HG03159 (cell line): ENCODE measurements around the gene RBM3.

Experiments
- ATAC-seq: cut with Tn5 transposase; IDR thresholded peaks from one replicate; pipeline ENCODE4 v1.9.1; 2021; ENCODE audit warnings: mild to moderate bottlenecking, moderate library complexity; ENCODE audit not compliant: unreplicated experiment

The RBM3 gene

DNA sequence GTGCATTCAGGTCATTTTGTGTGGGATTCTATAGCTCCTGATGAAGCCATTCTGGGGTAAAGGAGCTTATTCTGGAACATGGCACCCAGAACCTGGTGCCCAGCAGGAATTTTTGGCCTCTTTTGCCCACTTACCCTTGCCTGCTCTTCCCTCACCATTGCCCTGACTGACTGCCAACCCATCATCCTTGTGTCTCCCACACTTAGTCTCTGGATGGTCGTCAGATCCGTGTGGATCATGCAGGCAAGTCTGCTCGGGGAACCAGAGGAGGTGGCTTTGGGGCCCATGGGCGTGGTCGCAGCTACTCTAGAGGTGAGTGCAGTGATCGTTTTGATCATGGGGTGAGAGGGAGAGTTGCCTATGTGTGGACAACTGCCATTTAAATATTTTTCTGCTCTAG, 1.8 kb downstream of the RBM3 start:
- ATAC-seq = no peak

DNA sequence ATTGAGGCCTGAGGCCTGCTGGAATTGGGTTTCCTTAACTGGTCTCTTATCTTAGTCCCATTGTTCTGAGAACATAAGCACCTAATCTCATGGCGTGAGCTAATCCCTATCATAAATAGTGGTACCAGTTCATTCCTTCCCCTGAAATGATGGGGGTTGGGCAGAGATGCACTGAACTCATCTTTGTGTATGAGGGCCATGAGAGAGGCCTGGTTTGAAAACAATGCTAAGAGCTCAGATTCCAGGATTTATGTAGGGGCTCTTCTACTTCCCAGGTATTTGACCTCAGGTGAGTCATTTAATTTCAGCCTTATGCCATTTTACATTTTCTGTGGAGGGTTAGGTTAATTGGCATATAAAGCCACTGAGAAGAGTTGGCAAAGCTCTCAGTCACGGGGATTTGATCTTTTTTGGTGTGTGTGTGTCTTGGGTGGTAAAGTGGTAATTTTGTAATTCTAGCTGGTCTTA, 4.4 kb downstream of the RBM3 start:
- no peak for ATAC-seq

GRCh38 chrX:48579259-48579658, 5.0 kb downstream of the RBM3 start:
- ATAC-seq = no peak

DNA sequence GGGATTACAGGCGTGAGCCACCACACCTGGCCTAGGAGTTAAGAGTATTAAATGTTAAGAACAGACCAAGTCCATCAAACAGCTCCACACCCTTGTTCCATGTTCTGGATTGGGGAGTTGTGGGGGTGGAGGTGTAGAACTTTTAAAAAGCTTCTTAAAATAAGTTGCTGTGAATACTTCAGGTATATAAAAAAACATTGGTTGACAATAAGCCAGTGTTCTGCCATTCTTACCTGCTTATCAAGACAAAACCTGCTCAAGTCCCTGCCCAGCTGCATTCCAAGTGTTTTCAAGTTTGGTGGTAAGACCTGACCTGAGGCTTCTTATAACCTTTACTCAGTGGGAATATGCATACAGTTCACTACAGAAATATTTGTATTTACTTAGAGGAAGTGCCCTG, 6.4 kb downstream of the RBM3 start:
- no peak for ATAC-seq

GRCh38 chrX:48584698-48585097, 10.4 kb downstream of the RBM3 start:
- ATAC-seq = no peak

DNA sequence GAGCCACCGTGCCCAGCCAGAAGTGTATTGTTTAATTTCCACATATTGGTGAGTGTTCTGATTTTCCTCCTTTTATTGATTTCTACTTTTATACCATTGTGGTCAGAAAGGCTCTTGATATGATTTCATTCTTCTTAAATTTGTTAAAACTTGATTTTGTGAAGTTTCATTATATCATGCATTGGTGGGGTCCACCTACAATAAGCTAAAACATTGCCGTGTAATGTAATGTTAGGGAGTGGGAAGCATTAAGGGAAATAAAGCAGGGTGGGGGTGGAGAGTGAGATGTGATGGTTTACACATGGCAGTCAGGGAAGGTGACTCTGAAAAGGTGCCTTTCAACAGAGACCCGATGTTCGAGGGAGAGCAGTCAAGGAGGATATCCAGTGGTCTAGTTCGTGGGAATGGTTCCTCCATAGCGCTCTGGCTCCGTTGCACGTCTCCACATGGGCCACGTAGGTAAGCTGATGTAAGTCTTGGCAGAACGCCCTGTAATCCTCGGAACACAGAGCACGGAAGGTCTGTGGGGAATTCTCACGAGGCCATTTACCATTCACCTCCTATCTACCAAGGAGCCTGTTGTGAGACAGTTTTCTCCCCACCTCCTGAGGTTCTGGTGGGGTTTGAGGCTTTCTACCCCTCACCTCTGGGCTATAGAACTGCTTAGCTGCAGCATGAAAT, 15.3 kb downstream of the RBM3 start:
- ATAC-seq = no peak

DNA sequence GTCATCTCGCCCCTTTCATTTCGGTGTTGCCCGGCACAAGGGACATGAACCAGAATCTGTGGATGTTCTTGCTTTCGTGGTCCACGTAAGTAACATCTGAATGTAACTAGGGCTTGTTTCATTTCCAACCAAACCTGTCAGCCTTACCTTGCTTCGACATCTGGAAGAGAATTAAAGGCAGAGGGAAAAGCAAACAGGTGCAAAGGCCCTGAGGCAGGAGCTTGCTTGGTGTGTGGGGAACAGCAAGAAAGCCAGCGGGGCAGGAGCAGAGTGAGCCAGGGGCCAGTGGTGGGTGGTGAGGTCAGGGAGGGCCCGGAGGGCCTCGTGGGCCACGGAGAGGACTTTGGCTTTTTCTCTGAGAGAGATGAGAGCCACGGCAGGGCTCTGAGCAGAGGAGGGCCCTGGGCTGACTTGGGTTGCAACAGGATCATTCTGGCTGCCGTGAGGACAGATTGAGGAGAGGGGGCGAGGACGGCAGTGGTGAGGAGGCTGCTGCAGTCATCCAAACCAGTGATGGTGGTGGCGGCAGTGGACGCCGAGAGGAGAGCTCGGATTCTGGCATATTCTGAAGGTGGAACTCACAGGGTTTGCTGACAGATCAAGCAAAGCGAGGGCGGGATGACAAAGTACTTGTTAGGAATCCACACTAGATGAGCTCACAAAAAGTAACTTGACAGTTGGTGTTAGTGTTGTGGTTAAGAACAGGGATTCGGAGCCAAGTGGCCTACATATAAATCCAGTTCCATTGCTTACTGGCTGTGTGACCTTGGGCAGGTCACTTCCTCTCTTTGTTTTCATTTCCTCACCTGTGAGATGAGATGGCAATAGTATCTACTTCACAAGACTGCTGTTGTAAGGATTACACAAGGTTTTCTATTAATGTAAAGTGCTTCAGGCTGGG, 16.2 kb downstream of the RBM3 start:
- no peak for ATAC-seq

GRCh38 chrX:48591255-48591791, 17.0 kb downstream of the RBM3 start:
- ATAC-seq = no peak

GRCh38 chrX:48592971-48593370, 18.7 kb downstream of the RBM3 start:
- no peak for ATAC-seq

DNA sequence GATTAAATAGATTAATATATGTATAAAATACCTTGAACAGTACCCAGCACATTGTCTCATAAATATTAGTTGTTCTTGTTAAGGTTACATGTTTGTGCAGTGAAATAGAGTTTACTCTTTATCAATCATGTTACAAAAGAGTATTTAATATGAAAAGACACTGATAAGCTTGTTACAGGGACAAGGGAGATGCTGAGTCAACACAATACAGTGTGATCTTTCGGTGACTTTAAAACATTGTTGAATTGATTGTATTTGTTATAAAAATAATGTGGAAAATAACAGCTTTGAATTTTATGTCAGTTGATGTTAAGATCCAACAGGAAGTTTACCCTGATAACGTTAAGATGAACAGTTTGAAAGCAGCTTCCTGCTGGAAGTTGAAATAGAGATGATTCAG, 21.6 kb downstream of the RBM3 start:
- no peak for ATAC-seq

DNA sequence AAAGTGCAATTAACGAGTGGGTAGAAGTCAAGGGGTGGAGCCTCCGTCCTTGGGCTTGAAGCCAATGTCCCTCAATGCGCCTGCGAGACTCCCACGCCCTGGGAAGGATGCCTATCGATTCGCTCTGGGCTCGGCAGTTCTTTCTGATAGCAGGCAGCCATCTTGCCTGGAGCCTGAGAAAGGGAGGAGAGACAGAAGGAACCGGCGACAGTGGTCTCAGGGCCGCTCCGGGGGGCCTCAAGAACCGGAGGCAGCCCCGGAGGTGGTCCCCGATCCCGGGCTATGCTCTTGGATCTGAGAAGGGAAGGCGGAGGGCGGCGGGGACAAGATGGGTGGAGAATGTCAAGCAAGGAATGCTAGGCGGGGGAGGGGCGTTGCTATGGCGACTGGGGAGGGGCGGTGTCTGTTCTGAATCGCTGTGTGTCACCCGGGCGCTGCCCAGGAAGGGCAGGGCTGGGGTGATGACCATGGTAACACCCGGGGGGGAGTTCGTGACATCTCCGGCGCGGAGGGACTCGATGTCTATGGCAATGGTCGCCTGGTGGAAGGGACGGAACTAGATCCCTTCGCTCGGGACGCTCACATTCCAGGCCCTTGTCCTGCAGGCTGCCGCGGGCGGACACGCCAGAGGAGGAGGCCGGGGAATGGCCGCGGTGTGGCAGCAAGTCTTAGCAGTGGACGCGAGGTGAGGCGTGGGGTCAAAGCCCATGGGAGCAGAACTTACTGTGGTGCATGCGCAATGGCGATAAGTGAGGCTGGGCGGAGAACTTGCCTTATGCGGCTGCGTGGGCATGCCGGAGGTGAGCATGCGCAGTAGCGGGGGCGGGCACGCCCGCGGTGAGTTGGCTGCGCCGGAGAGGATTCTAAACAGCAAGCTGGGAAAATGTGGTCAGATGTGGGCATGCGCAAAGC, 23.3 kb downstream of the RBM3 start, which contains the start of gene WDR13:
Gene WDR13 (plus strand): TSS at position 140 of the 912 bp plus-strand sequence. CDS start 505 bp downstream, at position 645.
- ATAC-seq = peak; percentile 63

DNA sequence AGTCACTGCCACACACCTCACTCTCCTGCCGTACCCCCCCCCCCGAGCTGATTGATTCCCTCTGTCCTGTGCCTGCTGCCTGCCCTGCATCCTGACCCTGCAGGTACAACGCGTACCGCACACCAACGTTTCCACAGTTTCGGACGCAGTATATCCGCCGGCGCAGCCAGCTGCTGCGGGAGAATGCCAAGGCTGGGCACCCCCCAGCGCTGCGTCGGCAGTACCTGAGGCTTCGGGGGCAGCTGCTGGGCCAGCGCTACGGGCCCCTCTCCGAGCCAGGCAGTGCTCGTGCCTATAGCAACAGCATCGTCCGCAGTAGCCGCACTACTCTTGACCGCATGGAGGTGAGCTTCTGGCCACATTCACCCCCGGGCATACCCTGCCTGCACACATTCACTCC, 24.3 kb downstream of the RBM3 start:
- ATAC-seq = no peak

- no peak for ATAC-seq
Measured at GRCh38 chrX:48599341-48599740, 25.1 kb downstream of the RBM3 start.

- no peak for ATAC-seq
Measured at GRCh38 chrX:48600226-48600625, 25.9 kb downstream of the RBM3 start.

DNA sequence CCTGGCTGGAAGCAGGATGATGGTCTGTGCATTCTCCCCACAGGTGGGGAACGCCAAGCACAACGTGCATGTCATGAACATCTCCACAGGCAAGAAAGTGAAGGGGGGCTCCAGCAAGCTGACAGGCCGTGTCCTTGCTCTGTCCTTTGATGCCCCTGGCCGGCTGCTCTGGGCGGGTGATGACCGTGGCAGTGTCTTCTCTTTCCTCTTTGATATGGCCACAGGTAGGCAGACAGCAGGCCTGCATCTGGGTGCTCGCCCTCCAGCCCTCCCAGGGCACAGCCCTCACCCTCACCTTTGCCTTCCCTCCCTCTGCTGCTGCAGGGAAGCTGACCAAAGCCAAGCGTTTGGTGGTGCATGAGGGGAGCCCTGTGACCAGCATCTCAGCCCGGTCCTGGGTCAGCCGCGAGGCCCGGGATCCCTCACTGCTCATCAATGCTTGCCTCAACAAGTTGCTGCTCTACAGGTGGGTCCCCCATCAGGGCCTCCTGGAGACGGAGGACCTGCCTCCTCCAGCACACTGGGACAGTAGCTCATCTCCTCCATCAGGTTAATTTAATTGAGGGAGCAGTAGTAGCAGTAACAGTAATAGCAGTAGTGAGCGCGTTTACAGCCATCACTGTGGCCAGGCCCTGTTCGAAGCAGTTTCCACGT, 27.6 kb downstream of the RBM3 start:
- no peak for ATAC-seq

- no peak for ATAC-seq
Measured at GRCh38 chrX:48604701-48605100, 30.4 kb downstream of the RBM3 start.

DNA sequence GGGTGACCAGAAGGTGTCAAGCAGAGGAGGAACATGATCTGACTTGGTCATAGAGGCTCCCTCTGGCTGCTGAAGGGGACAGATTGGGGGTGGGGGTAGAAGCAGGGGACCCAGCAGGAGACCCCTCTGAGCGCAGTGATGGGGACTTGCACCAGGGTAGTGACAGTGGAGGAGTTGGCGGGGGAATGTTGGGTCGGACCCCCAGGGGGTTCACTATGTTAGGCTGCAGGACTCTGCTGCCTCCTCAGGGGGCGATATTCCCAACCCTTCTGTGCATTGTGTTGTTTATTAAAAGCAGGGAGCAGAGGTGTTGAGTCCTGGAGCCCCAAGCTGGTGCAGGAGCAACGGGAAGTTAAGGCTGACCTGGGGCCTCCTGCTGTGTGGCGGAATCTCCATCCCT, 31.8 kb downstream of the RBM3 start:
- no peak for ATAC-seq

GRCh38 chrX:48611703-48612102, 37.4 kb downstream of the RBM3 start:
- no peak for ATAC-seq

DNA sequence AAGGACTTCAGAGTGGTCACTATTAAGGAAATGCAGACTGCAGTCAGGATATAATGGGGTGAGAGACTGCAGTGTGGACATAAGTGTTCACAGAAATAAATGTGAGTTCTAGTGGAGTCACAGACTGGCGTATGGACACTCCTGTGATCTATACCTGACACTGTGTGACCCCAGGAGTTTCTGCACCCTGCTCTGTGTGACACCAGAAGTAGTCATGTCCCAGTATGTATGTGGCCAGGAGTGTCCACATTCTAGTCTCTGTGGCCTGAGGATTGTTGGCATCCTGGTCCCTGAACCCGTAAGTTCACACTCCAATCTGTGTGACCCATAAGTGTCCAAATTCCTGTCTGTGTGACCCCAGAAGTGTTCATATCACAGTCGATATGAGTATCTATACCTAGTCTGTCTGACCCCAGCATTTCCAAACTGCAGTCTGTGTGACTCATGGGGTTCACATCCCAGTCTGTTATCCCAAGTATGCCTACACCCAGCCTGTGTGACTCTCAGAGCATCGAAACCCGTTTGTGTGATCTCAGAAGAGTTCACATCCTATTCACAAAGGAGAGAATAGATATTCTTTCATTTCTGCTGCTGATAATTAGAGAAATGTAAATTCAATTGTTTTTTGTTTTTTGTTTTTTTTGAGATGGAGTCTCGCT, 39.3 kb downstream of the RBM3 start:
- no peak for ATAC-seq

DNA sequence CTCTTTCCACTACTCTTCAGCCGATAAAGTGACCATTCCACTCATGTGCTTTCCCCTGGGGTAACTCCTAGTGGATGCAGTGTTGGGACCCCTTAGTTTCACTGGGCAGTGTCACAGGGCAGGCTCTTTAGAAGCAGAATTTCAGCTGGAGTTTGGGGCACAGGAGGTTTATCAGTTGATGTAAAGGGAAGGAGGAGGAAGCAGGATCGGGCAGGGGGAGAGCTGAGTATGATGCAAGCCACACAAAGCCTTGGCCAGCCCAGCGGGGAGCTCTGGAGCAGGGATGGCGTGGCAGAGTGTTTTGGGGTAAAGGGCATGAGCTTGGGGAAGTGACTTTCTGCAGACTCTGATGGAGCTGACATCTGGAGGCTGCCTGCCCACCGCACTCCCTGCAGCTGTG, 42.3 kb downstream of the RBM3 start:
- ATAC-seq = no peak
